NB4 (cell line): ENCODE results near the gene MAP3K15.

Experiments
- DNase-seq: peaks from one replicate; pipeline ENCODE4 v3.0.0; 2010; ENCODE audit warnings: low read depth
- H3K4me3 ChIP-seq: one replicate; pipeline ENCODE4 v1.5.1; 2011; ENCODE audit warnings: mild to moderate bottlenecking, low read depth, low read length, moderate library complexity
- CTCF ChIP-seq: IDR thresholded peaks from one replicate; pipeline ENCODE4 v1.5.1; 2012; ENCODE audit warnings: low read depth, low read length
- MAX ChIP-seq: IDR thresholded peaks from 2 replicates; pipeline ENCODE4 v1.6.1; 2011; ENCODE audit warnings: low read depth, low read length
- MYC ChIP-seq: IDR thresholded peaks from 2 replicates; pipeline ENCODE4 v1.6.1; 2011; ENCODE audit warnings: low read depth, low read length
- POLR2A ChIP-seq: IDR thresholded peaks from 2 replicates; pipeline ENCODE4 v1.6.1; 2011; ENCODE audit warnings: mild to moderate bottlenecking; ENCODE audit not compliant: insufficient read length; ENCODE audit errors: extremely low read depth

The MAP3K15 gene

GRCh38 chrX:19332983-19333382, 182.3 kb downstream of the MAP3K15 start:
- DNase-seq: no peak
- no peak overlapping the region for H3K4me3 ChIP-seq
- TF ChIP-seq POLR2A (no peak), MAX (no peak), CTCF (no peak), MYC (no peak)

GRCh38 chrX:19331831-19332230, 183.5 kb downstream of the MAP3K15 start:
- TF ChIP-seq POLR2A (no peak), MYC (no peak)
- H3K4me3 ChIP-seq: no peak overlapping the region
- no peak for DNase-seq

- no peak overlapping the region for H3K4me3 ChIP-seq
- no peak for DNase-seq
Observed at GRCh38 chrX:19326567-19326966, 188.7 kb downstream of the MAP3K15 start.

More at GRCh38 chrX:19326567-19326966, 188.7 kb downstream of the MAP3K15 start:
- TF ChIP-seq POLR2A (no peak), MAX (no peak), CTCF (no peak), MYC (no peak)
